ENCODE results near the gene NOS3. TPM values are rescaled to one million over a fixed set of nuclear protein-coding genes. Genes with fewer than 3 reads are reported as not detected.

Gene NOS3
- total and polyA plus RNA-seq, 9 donors, result 4.9 to 8.9 (median 6.9) TPM

GRCh38 chr7:151001546-151001945 is 10.7 kb downstream of the NOS3 start:
- 97% methylated on average over 11 of the region's 16 CpGs for WGBS (ENCODE audit: insufficient coverage)
- no peaks in the 10 kb centered on the region for H3K36me3 ChIP-seq (ENCODE audit: control insufficient read depth, insufficient read depth, low read length)
- H3K4me3 ChIP-seq (ENCODE audit: low read length), result no peak overlapping the region
- no peaks in the 10 kb centered on the region for H3K9me3 ChIP-seq (replicated peaks; ENCODE audit: control insufficient read depth, low read depth, low read length)
- DNase-seq, result no peak
- H3K4me1 ChIP-seq (ENCODE audit: control insufficient read depth, insufficient read depth, low read length), result peaks cover 5% of the 10 kb centered on the region
- H3K27me3 ChIP-seq (ENCODE audit: control insufficient read depth, insufficient read depth, low read length), result no peaks in the 10 kb centered on the region
- no peak overlapping the region for H3K27ac ChIP-seq (ENCODE audit: low read length)

DNA sequence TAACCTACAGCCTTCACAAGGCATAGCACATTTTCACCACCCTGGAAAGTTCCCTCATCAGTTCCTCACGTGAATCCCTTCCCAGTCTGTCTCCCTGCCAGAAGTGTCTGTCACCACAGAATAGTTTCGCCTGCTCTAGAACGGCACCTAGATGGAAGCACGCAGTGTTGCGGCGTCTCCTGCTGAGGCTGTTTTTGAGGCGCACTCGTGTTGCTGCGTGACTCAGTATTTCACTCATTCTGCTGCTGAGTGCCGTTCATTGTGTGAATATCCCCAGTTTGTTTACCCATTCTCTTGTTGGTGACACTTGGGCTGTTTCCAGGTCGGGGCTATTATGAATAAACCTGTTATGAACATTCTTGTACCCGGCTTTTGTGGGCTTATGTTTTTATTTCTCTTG is 12.8 kb downstream of the NOS3 start:
- H3K4me3 ChIP-seq (ENCODE audit: low read length), result no peak overlapping the region
- no peaks in the 10 kb centered on the region for H3K9me3 ChIP-seq (replicated peaks; ENCODE audit: control insufficient read depth, low read depth, low read length)
- H3K27me3 ChIP-seq (ENCODE audit: control insufficient read depth, insufficient read depth, low read length), result peaks cover 1% of the 10 kb centered on the region
- H3K27ac ChIP-seq (ENCODE audit: low read length), result no peak overlapping the region
- H3K4me1 ChIP-seq (ENCODE audit: control insufficient read depth, insufficient read depth, low read length), result peaks cover 16% of the 10 kb centered on the region
- no peaks in the 10 kb centered on the region for H3K36me3 ChIP-seq (ENCODE audit: control insufficient read depth, insufficient read depth, low read length)
- DNase-seq, result no peak
- WGBS (ENCODE audit: insufficient coverage), result 62% methylated on average over 10 of the region's 12 CpGs

DNA sequence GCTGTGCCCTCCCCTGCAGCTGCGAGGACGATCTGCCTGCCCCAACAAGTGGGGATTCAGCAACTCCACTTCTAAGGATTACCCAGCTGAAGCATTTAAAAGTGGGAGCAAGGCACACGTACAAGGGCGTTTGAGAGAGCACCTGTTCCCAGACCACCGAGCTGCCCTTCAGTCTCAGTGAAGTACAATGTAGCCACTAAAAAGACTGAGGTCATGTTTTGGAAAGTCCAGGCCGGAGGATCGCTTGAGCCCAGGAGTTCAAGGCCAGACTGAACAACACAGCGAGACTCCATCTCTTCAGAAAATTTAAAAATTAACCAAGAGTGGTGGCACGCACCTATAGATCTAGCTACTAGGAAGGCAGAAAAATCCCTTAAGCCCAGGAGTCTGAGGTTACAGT is 14.7 kb downstream of the NOS3 start:
- 51% methylated on average over 3 of the region's 9 CpGs for WGBS (ENCODE audit: insufficient coverage)
- H3K27me3 ChIP-seq (ENCODE audit: control insufficient read depth, insufficient read depth, low read length), result peaks cover 14% of the 10 kb centered on the region

GRCh38 chr7:151006590-151007300 is 15.9 kb downstream of the NOS3 start:
- WGBS (ENCODE audit: insufficient coverage), result 63% methylated on average over 20 of the region's 23 CpGs
- DNase-seq, result no peak
- H3K36me3 ChIP-seq (ENCODE audit: control insufficient read depth, insufficient read depth, low read length), result no peaks in the 10 kb centered on the region
- no peak overlapping the region for H3K27ac ChIP-seq (ENCODE audit: low read length)
- H3K9me3 ChIP-seq (replicated peaks; ENCODE audit: control insufficient read depth, low read depth, low read length), result no peaks in the 10 kb centered on the region
- H3K27me3 ChIP-seq (ENCODE audit: control insufficient read depth, insufficient read depth, low read length), result peaks cover 16% of the 10 kb centered on the region
- H3K4me1 ChIP-seq (ENCODE audit: control insufficient read depth, insufficient read depth, low read length), result peaks cover 35% of the 10 kb centered on the region
- no peak overlapping the region for H3K4me3 ChIP-seq (ENCODE audit: low read length)

More for the DNA sequence above, 14.7 kb downstream of the NOS3 start:
- no peak for DNase-seq
- no peaks in the 10 kb centered on the region for H3K36me3 ChIP-seq (ENCODE audit: control insufficient read depth, insufficient read depth, low read length)
- H3K4me3 ChIP-seq (ENCODE audit: low read length), result no peak overlapping the region
- H3K27ac ChIP-seq (ENCODE audit: low read length), result no peak overlapping the region
- no peaks in the 10 kb centered on the region for H3K9me3 ChIP-seq (replicated peaks; ENCODE audit: control insufficient read depth, low read depth, low read length)
- H3K4me1 ChIP-seq (ENCODE audit: control insufficient read depth, insufficient read depth, low read length), result peaks cover 32% of the 10 kb centered on the region

DNA sequence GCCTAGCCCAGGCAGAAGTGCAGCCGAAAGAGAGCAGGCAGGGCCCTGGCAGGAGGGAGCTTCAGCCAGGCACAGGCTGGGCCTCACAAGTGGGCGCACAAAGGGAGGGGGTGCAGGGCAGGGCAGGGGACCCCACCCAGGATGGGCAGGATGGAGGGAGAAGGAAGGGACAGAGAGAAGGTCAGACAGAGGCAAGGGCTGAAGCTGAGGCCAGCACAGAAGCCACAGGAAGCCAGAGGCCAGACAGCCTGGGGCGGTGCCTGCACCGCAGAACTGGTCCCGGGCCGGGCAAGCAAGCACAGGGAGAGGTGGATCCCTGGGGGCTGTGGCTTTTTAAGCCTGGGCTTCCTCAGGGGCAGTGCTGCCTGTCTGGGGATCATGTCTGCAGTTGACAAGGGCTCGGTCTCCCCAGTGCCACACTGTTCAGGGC is 16.7 kb downstream of the NOS3 start:
- WGBS (ENCODE audit: insufficient coverage), result 47% methylated on average over 6 of the region's 7 CpGs
- Histone ChIP-seq H3K27ac (ENCODE audit: low read length) (no peak overlapping the region), H3K9me3 (replicated peaks; ENCODE audit: control insufficient read depth, low read depth, low read length) (no peaks in the 10 kb centered on the region), H3K36me3 (ENCODE audit: control insufficient read depth, insufficient read depth, low read length) (no peaks in the 10 kb centered on the region), H3K27me3 (ENCODE audit: control insufficient read depth, insufficient read depth, low read length) (peaks cover 21% of the 10 kb centered on the region), H3K4me3 (ENCODE audit: low read length) (no peak overlapping the region), H3K4me1 (ENCODE audit: control insufficient read depth, insufficient read depth, low read length) (peaks cover 39% of the 10 kb centered on the region)
- DNase-seq, result no peak

GRCh38 chr7:151008143-151008510 is 17.3 kb downstream of the NOS3 start:
- no peaks in the 10 kb centered on the region for H3K9me3 ChIP-seq (replicated peaks; ENCODE audit: control insufficient read depth, low read depth, low read length)
- H3K4me3 ChIP-seq (ENCODE audit: low read length), result no peak overlapping the region
- 32% methylated on average over 3 of the region's 11 CpGs for WGBS (ENCODE audit: insufficient coverage)
- H3K27me3 ChIP-seq (ENCODE audit: control insufficient read depth, insufficient read depth, low read length), result peaks cover 28% of the 10 kb centered on the region
- DNase-seq, result no peak
- peaks cover 44% of the 10 kb centered on the region for H3K4me1 ChIP-seq (ENCODE audit: control insufficient read depth, insufficient read depth, low read length)
- no peak overlapping the region for H3K27ac ChIP-seq (ENCODE audit: low read length)
- H3K36me3 ChIP-seq (ENCODE audit: control insufficient read depth, insufficient read depth, low read length), result no peaks in the 10 kb centered on the region

DNA sequence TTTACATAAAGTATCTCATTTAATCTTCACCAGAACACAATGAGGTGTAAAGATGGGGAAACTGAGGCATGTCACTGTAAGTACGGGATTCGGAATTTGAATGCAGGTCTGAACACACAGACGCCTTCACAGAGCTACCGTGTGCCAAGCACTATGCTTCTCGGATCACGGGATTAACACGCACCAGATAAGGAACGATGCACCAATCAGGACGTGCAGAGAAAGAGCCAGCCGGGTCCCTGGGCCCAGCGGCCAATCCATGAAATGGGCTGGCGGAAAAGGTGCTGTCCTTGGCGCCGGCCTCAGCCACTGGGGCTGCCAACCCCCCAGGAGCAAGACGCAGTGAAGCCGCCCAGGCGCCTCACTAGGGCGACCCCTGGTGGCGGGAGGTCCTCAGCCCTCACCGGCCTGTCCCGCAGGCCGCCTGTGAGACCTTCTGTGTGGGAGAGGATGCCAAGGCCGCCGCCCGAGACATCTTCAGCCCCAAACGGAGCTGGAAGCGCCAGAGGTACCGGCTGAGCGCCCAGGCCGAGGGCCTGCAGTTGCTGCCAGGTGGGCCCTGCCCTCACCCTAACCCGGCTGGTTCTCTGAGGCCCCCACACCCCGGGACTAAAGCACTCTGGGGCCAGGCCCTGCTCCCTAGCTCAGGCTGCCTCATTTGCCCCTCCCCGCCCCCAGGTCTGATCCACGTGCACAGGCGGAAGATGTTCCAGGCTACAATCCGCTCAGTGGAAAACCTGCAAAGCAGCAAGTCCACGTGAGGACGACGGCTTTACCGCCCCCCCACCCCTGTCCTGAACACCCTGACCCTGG is 17.9 kb downstream of the NOS3 start:
- WGBS (ENCODE audit: insufficient coverage), result 46% methylated on average over 39 of the region's 40 CpGs
- no peaks in the 10 kb centered on the region for H3K9me3 ChIP-seq (replicated peaks; ENCODE audit: control insufficient read depth, low read depth, low read length)
- peak; percentile 54 for DNase-seq
- H3K27ac ChIP-seq (ENCODE audit: low read length), result no peak overlapping the region
- no peak overlapping the region for H3K4me3 ChIP-seq (ENCODE audit: low read length)
- no peaks in the 10 kb centered on the region for H3K36me3 ChIP-seq (ENCODE audit: control insufficient read depth, insufficient read depth, low read length)
- H3K4me1 ChIP-seq (ENCODE audit: control insufficient read depth, insufficient read depth, low read length), result peaks cover 50% of the 10 kb centered on the region
- H3K27me3 ChIP-seq (ENCODE audit: control insufficient read depth, insufficient read depth, low read length), result peaks cover 32% of the 10 kb centered on the region

DNA sequence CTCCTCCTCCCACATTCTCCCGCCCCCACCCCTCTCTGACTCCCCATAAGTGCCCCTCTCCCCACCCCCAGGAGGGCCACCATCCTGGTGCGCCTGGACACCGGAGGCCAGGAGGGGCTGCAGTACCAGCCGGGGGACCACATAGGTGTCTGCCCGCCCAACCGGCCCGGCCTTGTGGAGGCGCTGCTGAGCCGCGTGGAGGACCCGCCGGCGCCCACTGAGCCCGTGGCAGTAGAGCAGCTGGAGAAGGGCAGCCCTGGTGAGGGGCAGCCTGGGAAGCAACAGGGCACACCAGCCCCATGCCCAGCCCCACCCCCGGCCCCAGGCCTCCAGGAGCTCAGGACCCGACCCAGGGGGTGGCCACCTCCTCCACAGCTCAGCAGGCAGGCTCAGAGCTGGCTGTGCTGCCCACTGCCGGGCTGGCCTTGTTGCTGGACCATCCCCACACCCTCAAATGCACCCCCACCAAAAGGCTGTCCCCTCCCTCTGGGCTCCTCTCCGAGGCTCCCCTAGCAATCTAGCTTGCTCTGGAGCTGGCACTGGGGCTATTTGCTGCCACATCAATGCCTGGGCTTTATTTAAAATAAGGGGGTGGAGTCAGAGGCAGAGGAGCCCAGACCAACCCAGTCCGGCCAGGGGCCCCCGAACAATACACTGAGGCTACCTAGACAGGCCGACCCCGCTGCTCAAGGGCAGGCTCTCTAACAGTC is 18.7 kb downstream of the NOS3 start:
- no peak for DNase-seq
- H3K36me3 ChIP-seq (ENCODE audit: control insufficient read depth, insufficient read depth, low read length), result no peaks in the 10 kb centered on the region
- H3K9me3 ChIP-seq (replicated peaks; ENCODE audit: control insufficient read depth, low read depth, low read length), result no peaks in the 10 kb centered on the region
- peaks cover 39% of the 10 kb centered on the region for H3K27me3 ChIP-seq (ENCODE audit: control insufficient read depth, insufficient read depth, low read length)
- peaks cover 58% of the 10 kb centered on the region for H3K4me1 ChIP-seq (ENCODE audit: control insufficient read depth, insufficient read depth, low read length)
- H3K27ac ChIP-seq (ENCODE audit: low read length), result no peak overlapping the region
- no peak overlapping the region for H3K4me3 ChIP-seq (ENCODE audit: low read length)
- WGBS (ENCODE audit: insufficient coverage), result 60% methylated on average over 17 of the region's 22 CpGs

- Histone ChIP-seq H3K27me3 (ENCODE audit: control insufficient read depth, insufficient read depth, low read length) (peaks cover 39% of the 10 kb centered on the region), H3K27ac (ENCODE audit: low read length) (no peak overlapping the region), H3K4me3 (ENCODE audit: low read length) (no peak overlapping the region), H3K9me3 (replicated peaks; ENCODE audit: control insufficient read depth, low read depth, low read length) (no peaks in the 10 kb centered on the region), H3K36me3 (ENCODE audit: control insufficient read depth, insufficient read depth, low read length) (no peaks in the 10 kb centered on the region), H3K4me1 (ENCODE audit: control insufficient read depth, insufficient read depth, low read length) (peaks cover 60% of the 10 kb centered on the region)
- no peak for DNase-seq
- WGBS (ENCODE audit: insufficient coverage), result 19% methylated on average over 3 of the region's 7 CpGs
These were observed 19.2 kb downstream of the NOS3 start for GRCh38 chr7:151010037-151010306.
